Endothelial cell (in vitro differentiated cells): Measurements from ENCODE around the gene UBE2L3. TPM values are rescaled to one million over a fixed set of nuclear protein-coding genes. Genes with fewer than 3 reads are reported as not detected.
A peak's percentile ranks its signal among the peaks of the same experiment; 100 is the strongest.

Source experiments
- DNase-seq: peaks from one replicate; pipeline ENCODE4 v3.0.0; 2021; ENCODE audit warnings: low spot score
- H3K27ac Mint-ChIP-seq: one replicate; pipeline ENCODE4 v1.8.0; 2021; ENCODE audit warnings: mixed read lengths, inconsistent platforms; ENCODE audit not compliant: unreplicated experiment
- H3K27me3 Mint-ChIP-seq: one replicate; pipeline ENCODE4 v1.8.0; 2021; ENCODE audit warnings: mild to moderate bottlenecking, moderate library complexity, mixed read lengths, inconsistent platforms; ENCODE audit not compliant: unreplicated experiment
- H3K36me3 Mint-ChIP-seq: one replicate; pipeline ENCODE4 v1.8.0; 2021; ENCODE audit warnings: mild to moderate bottlenecking, low read depth, mixed read lengths, inconsistent platforms; ENCODE audit not compliant: unreplicated experiment
- H3K4me1 Mint-ChIP-seq: one replicate; pipeline ENCODE4 v1.8.0; 2021; ENCODE audit warnings: mild to moderate bottlenecking, mixed read lengths, inconsistent platforms; ENCODE audit not compliant: unreplicated experiment
- H3K4me3 Mint-ChIP-seq: one replicate; pipeline ENCODE4 v1.8.0; 2021; ENCODE audit warnings: mild to moderate bottlenecking, mixed read lengths, inconsistent platforms; ENCODE audit not compliant: unreplicated experiment
- H3K9me3 Mint-ChIP-seq: one replicate; pipeline ENCODE4 v1.8.0; 2021; ENCODE audit warnings: mixed read lengths, inconsistent platforms; ENCODE audit not compliant: unreplicated experiment
- total RNA-seq: library from RNA; stranded (reverse); fragmentation: NEBNext Ultra II Directional; extraction: Animal tissue kit (Norgen Biotek cat#: 25700); gene quantifications from one replicate; pipeline ENCODE4 v1.2.1, GENCODE V29; 2021; ENCODE audit not compliant: unreplicated experiment
- TF ChIP-seq, protein P1 (sequence below): fragments of 200-600 bp; sonication (generic); IDR thresholded peaks from one replicate; pipeline ENCODE4 v1.5.0; 2021; ENCODE audit warnings: antibody characterized with exemption; ENCODE audit not compliant: unreplicated experiment

The UBE2L3 gene
- total RNA-seq, 1 donor from 2014 or later = 62.2 TPM

GRCh38 chr22:21624120-21624879 lies 56.8 kb downstream of the UBE2L3 start:
- Mint-ChIP-seq H3K27me3 (peaks cover 4% of the 10 kb centered on the region), H3K4me3 (no peak overlapping the region), H3K36me3 (peaks cover 21% of the 10 kb centered on the region), H3K27ac (peak overlapping the region; percentile 26), H3K4me1 (peaks cover 4% of the 10 kb centered on the region), H3K9me3 (no peaks in the 10 kb centered on the region)
- peak; percentile 63 for DNase-seq
- TF ChIP-seq, protein P1, sequence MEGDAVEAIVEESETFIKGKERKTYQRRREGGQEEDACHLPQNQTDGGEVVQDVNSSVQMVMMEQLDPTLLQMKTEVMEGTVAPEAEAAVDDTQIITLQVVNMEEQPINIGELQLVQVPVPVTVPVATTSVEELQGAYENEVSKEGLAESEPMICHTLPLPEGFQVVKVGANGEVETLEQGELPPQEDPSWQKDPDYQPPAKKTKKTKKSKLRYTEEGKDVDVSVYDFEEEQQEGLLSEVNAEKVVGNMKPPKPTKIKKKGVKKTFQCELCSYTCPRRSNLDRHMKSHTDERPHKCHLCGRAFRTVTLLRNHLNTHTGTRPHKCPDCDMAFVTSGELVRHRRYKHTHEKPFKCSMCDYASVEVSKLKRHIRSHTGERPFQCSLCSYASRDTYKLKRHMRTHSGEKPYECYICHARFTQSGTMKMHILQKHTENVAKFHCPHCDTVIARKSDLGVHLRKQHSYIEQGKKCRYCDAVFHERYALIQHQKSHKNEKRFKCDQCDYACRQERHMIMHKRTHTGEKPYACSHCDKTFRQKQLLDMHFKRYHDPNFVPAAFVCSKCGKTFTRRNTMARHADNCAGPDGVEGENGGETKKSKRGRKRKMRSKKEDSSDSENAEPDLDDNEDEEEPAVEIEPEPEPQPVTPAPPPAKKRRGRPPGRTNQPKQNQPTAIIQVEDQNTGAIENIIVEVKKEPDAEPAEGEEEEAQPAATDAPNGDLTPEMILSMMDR = peak; percentile 28

DNA sequence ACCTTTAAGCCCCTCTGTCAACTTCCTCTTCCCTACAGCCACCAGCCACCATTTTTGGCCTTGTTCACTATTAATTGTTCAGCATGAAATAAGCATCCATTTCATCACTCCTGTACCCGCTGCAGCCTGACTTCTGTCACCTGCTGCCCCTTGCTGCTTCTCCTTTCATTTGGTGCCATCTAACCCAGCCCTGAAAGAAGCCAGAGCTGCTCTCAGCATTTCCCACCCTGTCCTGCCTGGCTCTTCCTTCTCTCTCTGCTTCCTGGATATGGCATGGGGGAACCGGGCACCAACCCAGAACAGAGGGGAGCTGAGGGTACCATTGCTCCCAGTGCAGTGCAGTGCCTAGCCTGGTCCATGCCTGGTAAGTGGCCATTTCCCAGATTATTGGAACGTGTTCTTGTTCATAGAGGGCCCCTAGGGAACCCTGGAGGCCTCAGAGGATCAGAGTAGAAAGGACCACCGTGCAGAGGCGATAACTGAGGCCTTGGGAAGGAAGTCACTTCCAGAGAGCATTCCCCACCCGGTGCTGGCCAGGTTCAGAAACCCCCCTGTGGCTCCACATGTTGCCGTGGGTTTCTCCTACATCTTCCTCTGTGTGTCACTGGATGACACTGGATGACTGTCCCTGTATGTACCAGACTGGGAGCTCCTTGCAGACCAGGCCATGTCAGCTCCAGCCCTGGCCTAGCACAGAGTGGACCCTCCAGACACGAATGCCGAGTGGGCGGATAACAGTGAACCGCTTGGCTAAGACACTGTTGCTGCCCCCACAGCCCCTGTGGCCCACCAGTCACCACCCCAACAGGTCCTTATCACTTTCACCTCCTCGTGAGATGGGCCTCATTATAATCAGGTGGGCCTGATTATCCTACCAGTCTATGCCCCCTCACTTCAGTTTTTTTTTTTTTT lies 57.6 kb downstream of the UBE2L3 start:
- TF ChIP-seq, protein P1 = no peak
- H3K36me3 Mint-ChIP-seq = peaks cover 20% of the 10 kb centered on the region
- DNase-seq = no peak
- H3K27me3 Mint-ChIP-seq = peaks cover 4% of the 10 kb centered on the region
- H3K27ac Mint-ChIP-seq = peak overlapping the region; percentile 30
- H3K4me3 Mint-ChIP-seq = no peak overlapping the region
- no peaks in the 10 kb centered on the region for H3K9me3 Mint-ChIP-seq
- H3K4me1 Mint-ChIP-seq = peaks cover 4% of the 10 kb centered on the region

DNA sequence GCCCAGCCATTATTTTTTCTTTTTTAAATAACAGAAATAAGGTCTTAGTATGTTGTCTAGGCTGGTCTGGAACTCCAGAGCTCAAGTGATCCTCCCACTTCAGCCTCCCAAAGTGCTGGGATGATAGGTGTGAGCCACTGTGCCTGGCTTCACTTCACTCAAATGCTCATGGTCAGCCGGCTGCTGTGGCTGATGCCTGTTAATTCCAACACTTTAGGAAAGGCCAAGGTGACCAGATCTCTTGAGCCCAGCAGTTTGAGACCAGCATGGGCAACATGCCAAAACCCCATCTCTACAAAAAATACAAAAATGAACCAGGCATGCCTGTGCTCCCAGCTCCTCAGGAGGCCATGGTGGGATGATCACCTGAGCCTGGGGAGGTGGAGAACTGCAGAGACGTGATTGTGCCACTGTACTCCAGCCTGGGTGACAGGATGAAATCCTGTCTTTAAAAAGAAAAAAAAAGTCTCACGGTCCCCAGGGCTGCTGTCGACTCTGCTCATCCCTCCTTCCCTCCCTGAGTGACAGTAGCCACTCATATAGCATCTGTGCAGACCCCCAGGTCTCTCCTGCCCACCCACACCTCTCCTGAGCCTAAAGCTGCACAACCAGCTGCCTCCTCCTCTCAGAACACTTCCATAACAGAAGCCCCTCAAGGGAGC lies 58.7 kb downstream of the UBE2L3 start:
- H3K36me3 Mint-ChIP-seq = peaks cover 18% of the 10 kb centered on the region
- H3K27ac Mint-ChIP-seq = no peak overlapping the region
- H3K9me3 Mint-ChIP-seq = no peaks in the 10 kb centered on the region
- peaks cover 5% of the 10 kb centered on the region for H3K27me3 Mint-ChIP-seq
- TF ChIP-seq, protein P1 = no peak
- no peak overlapping the region for H3K4me3 Mint-ChIP-seq
- H3K4me1 Mint-ChIP-seq = peaks cover 4% of the 10 kb centered on the region
- no peak for DNase-seq

- Mint-ChIP-seq H3K27me3 (peaks cover 5% of the 10 kb centered on the region), H3K4me1 (peaks cover 4% of the 10 kb centered on the region), H3K9me3 (no peaks in the 10 kb centered on the region), H3K36me3 (peaks cover 18% of the 10 kb centered on the region), H3K4me3 (no peak overlapping the region), H3K27ac (no peak overlapping the region)
- TF ChIP-seq, protein P1 = no peak
- no peak for DNase-seq
These were observed 59.4 kb downstream of the UBE2L3 start for GRCh38 chr22:21626735-21627469.
